GM12873 (cell line): ENCODE results near the gene RSPO4.

Experiments used
- TF ChIP-seq, protein P1 (sequence below): IDR thresholded peaks from 2 replicates; pipeline ENCODE4 v1.5.1; 2012; ENCODE audit warnings: low read depth, mild to moderate bottlenecking, moderate library complexity, low read length, control low read depth; ENCODE audit not compliant: insufficient read depth; ENCODE audit errors: missing control alignments

The RSPO4 gene

DNA sequence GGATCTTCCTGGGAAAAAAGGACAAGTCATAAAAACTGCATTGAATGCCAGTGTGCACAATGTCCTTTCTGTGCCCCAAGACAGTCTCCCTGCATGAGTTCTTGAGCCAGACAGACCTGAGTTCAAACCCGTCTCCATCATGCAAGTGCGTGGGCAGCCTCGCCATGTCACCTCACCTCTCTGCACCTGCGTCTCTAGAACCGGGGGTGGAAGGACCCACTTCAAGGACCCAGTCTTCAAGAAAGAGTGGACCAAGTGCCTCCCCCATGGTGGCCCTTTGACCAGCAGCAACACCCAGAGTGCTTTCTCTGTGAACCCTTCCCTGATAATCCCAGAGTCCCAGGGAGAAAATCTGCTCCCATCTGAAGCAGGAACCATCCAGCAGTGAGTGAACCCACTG, 62.5 kb downstream of the RSPO4 start:
- TF ChIP-seq, protein P1, sequence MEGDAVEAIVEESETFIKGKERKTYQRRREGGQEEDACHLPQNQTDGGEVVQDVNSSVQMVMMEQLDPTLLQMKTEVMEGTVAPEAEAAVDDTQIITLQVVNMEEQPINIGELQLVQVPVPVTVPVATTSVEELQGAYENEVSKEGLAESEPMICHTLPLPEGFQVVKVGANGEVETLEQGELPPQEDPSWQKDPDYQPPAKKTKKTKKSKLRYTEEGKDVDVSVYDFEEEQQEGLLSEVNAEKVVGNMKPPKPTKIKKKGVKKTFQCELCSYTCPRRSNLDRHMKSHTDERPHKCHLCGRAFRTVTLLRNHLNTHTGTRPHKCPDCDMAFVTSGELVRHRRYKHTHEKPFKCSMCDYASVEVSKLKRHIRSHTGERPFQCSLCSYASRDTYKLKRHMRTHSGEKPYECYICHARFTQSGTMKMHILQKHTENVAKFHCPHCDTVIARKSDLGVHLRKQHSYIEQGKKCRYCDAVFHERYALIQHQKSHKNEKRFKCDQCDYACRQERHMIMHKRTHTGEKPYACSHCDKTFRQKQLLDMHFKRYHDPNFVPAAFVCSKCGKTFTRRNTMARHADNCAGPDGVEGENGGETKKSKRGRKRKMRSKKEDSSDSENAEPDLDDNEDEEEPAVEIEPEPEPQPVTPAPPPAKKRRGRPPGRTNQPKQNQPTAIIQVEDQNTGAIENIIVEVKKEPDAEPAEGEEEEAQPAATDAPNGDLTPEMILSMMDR, result no peak

DNA sequence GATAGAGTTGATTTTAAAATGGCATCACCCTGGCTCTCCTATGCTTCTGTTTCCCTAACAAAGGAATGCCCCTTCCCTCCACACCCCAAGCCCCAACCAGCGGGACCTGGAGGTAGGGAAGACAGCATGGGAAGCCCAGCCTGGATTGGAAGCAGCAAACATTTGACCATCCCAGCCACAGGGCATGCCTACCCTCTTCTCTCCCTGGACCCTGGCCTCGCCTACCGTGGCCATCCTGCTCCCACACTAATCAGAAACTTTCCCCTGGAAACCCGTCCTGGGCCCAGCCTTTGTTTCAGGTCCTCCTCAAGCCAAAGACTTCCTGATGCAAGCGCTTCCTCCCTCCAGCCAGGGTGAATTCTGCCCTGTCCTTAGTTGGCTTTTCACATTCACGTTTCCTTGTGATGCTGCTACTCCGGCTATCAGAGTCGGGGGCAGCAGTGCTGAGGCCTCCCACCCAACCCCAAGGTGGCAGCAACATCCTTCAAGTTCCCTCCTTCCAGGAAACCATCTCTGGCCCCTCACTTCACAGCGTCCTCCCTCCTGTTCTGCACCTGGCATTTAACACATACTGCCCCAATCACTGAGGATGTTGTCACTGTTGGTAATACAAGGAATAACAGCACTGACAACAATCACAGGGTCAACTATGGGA, 67.8 kb downstream of the RSPO4 start:
- TF ChIP-seq, protein P1, result no peak

GRCh38 chr20:933029-933428, 69.1 kb downstream of the RSPO4 start:
- TF ChIP-seq, protein P1, result no peak

GRCh38 chr20:931401-931800, 70.7 kb downstream of the RSPO4 start:
- TF ChIP-seq, protein P1, result no peak

DNA sequence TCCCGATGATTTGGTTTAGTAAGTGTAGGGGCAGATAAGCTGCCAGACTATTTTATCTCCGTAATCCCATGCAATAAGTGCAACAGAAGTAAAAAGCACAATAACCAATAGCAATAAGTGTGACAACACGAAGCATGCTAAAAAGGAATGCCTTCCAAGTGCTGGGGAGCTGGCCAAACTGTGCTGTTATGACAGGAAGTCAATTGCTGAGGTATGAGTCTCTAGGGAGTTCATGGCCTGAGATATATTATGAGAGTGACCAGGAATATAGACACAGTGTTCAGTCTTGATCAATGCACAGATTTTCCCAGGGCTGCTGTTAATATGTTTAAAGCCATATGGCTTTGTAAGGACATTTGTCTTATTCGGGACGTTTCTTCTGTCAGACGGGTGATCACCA, 75.4 kb downstream of the RSPO4 start:
- TF ChIP-seq, protein P1, result no peak

GRCh38 chr20:925516-925915, 76.6 kb downstream of the RSPO4 start:
- TF ChIP-seq, protein P1, result no peak

DNA sequence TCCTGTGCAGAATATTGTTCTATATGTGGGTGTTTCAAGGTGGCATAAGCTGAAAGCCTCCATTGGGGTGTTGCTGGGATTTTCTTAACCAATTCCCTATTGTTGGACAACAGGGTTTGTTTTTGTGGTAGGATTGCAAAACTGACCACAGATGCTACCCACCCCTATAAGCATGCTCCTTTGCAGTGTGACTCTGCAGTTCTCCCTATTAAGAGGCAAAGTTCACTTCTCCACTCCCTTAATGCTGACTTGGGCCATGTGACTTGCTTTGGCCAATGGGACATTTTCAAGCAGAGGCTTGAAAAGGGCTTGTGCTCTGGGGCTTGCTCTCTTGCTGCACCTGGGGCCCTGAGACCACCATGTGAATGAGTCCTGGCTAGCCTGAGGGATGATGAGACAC, 77.5 kb downstream of the RSPO4 start:
- TF ChIP-seq, protein P1, result no peak
